ENCODE measurements around the gene SLC12A5. TPM values are rescaled to one million over a fixed set of nuclear protein-coding genes. Genes with fewer than 3 reads are reported as not detected.
A peak's percentile ranks its signal among the peaks of the same experiment; 100 is the strongest.

The SLC12A5 gene
- polyA plus RNA-seq, 2 of the 4 experiments (the other 2 are of a cell fraction) = 3.0 to 10.8 TPM

- WGBS (ENCODE audit: missing lambda C conversion rate) = 4% methylated on average over 4 of the region's 4 CpGs
- TF ChIP-seq EHMT2 (IDR thresholded peaks at IDR 0.05; ENCODE audit: low read depth) (peak; percentile 77; the same call in 1 of the 2 replicates), E2F6 (IDR thresholded peaks at IDR 0.05; ENCODE audit: borderline replicate concordance, low read depth) (no peak), REST (IDR thresholded peaks at IDR 0.05) (peak; percentile 98)
- Histone ChIP-seq H3K27ac (no peak overlapping the region), H3K9me3 (no peaks in the 10 kb centered on the region), H3K4me3 (no peak overlapping the region), H3K4me2 (no peak overlapping the region), H3K4me1 (no peaks in the 10 kb centered on the region)
- ATAC-seq (peak; percentile 20 to 21; a peak in 2 of 6 replicates), FAIRE-seq (no peak), DNase-seq (ENCODE audit: low read depth in 1 of 2, low spot score in 1 of 2) (peak; percentile 42 to 55)
- CTCF ChIA-PET = interaction anchor here (0.9 to 2.7 kb wide), 9 partner anchors 9 to 280 kb away, joined by 3 to 16 read pairs (median 4); no protein-coding TSS in a partner anchor
- POLR2A ChIA-PET = no interaction called here
Measured at GRCh38 chr20:46027245-46027853, 1.7 kb upstream of the SLC12A5 start.

- ChIA-PET CTCF (interaction anchor here (0.9 to 2.7 kb wide), 7 partner anchors 8 to 146 kb away, joined by 3 to 16 read pairs (median 4); no protein-coding TSS in a partner anchor), POLR2A (no interaction called here)
- TF ChIP-seq FOSB (CRISPR knock-in tag; IDR thresholded peaks at IDR 0.05) = no peak
- TF ChIP-seq POLR2AphosphoS2 (conservative IDR thresholded peaks at IDR 0.05; ENCODE audit: low read length) = no peak
- WGBS (ENCODE audit: missing lambda C conversion rate) = 20% methylated on average over 7 of the region's 7 CpGs
- Histone ChIP-seq H3K4me1 (no peaks in the 10 kb centered on the region), H3K4me3 (no peak overlapping the region), H3K27ac (no peak overlapping the region), H3K4me2 (no peak overlapping the region), H3K9me3 (no peaks in the 10 kb centered on the region)
- ATAC-seq (no peak), FAIRE-seq (no peak), DNase-seq (ENCODE audit: low read depth in 1 of 2, low spot score in 1 of 2) (no peak)
Measured at GRCh38 chr20:46028110-46028509, 905 bp upstream of the SLC12A5 start.

GRCh38 chr20:46030284-46031013 is 1.4 kb downstream of the SLC12A5 start:
- WGBS (ENCODE audit: missing lambda C conversion rate) = 64% methylated on average over 15 of the region's 49 CpGs
- H3K4me1 ChIP-seq = no peaks in the 10 kb centered on the region
- FAIRE-seq (no peak), ATAC-seq (no peak), DNase-seq (ENCODE audit: low read depth in 1 of 2, low spot score in 1 of 2) (no peak)
- H3K27ac ChIP-seq = no peak overlapping the region
- no peaks in the 10 kb centered on the region for H3K9me3 ChIP-seq
- TF ChIP-seq POLR2AphosphoS2 (conservative IDR thresholded peaks at IDR 0.05; ENCODE audit: low read length) = no peak
- no peak for TF ChIP-seq KDM5A (IDR thresholded peaks at IDR 0.05)
- no peak for TF ChIP-seq USF2 (IDR thresholded peaks at IDR 0.05)
- TF ChIP-seq ELK1 (IDR thresholded peaks at IDR 0.05; ENCODE audit: low read depth, low read length) = no peak
- no peak for TF ChIP-seq BHLHE40 (IDR thresholded peaks at IDR 0.05; ENCODE audit: low read depth, low read length)
- no peak for TF ChIP-seq JUNB (IDR thresholded peaks at IDR 0.05)
- TF ChIP-seq PHF8 (IDR thresholded peaks at IDR 0.05; ENCODE audit: borderline replicate concordance, low read depth) = no peak
- no peak for TF ChIP-seq POLR2A (IDR thresholded peaks at IDR 0.05; ENCODE audit: low read length)
- TF ChIP-seq RCOR1 (IDR thresholded peaks at IDR 0.05; ENCODE audit: low read depth, low read length) = no peak
- no peak for TF ChIP-seq NFE2L2 (conservative IDR thresholded peaks at IDR 0.05; ENCODE audit: low read length)
- TF ChIP-seq RARB (CRISPR knock-in tag; IDR thresholded peaks at IDR 0.05) = no peak
- no peak for TF ChIP-seq PBX3 (IDR thresholded peaks at IDR 0.05)
- no peak for TF ChIP-seq SREBF2 (IDR thresholded peaks at IDR 0.05)
- no peak for TF ChIP-seq CTCF (IDR thresholded peaks at IDR 0.05)
- TF ChIP-seq CBX2 (IDR thresholded peaks at IDR 0.05; ENCODE audit: borderline replicate concordance, low read depth) = no peak
- POLR2A ChIA-PET = no interaction called here
- CTCF ChIA-PET = interaction anchor here (0.9 to 1.4 kb wide), 4 partner anchors 17 to 40 kb away, joined by 3 to 10 read pairs (median 3); no protein-coding TSS in a partner anchor
- no peak overlapping the region for H3K4me2 ChIP-seq
- no peak overlapping the region for H3K4me3 ChIP-seq
